AG04449 (cell line): Measurements from ENCODE around the gene TMEM129.
"Not testable (repeated sequence)": the region's sequence is repeated elsewhere in the genome, so short reads cannot be mapped to it uniquely, and the experiment has no call there.

ENCODE experiments used
- CTCF ChIA-PET: fragments of 350-600 bp; formaldehyde crosslinking; extraction: SDS; loops from one replicate; lab custom pipeline; 2021; ENCODE audit warnings: antibody characterized with exemption; lab: Yijun Ruan, JAX
- POLR2A ChIA-PET: fragments of 400-600, 350-600 bp; formaldehyde crosslinking; extraction: SDS; loops from one replicate; lab custom pipeline; 2020; ENCODE audit warnings: antibody characterized with exemption, inconsistent platforms; lab: Yijun Ruan, JAX
- DNase-seq: peaks from one replicate; pipeline ENCODE4 v3.0.0-alpha.2; 2010; ENCODE audit warnings: low read depth, low spot score
- H3K4me3 ChIP-seq: 2 replicates; pipeline ENCODE4 v1.5.1; 2011; ENCODE audit warnings: low read depth, mild to moderate bottlenecking, control low read depth, low read length
- TF ChIP-seq, protein P1 (sequence below): IDR thresholded peaks from one replicate; pipeline ENCODE4 v1.5.1; 2011; ENCODE audit warnings: mild to moderate bottlenecking, moderate library complexity, low read length, control low read depth, inconsistent platforms; ENCODE audit not compliant: insufficient read depth; ENCODE audit errors: missing control alignments

TMEM129 gene

DNA sequence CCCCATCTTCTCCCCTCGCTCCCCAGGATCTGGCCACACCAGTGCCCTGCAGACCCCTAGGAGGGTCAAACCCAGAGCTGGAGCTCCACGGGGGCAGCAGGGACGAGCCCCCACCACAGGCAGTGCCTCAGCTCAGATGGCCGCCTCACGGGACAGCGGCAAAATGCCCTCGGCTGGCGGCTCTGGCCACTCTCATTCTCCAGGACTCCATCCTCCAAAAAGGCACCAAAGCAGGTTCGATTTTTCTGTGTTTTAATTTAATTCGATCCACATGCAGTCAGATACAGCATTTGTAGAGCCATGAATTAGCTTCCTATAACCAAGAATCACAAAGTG is 45.4 kb downstream of the TMEM129 start:
- POLR2A ChIA-PET, result no interaction called here
- CTCF ChIA-PET, result interaction anchor here (4.8 kb wide), 1 partner anchor 17 kb away, joined by 24 read pairs; no protein-coding TSS in a partner anchor
- H3K4me3 ChIP-seq, result no peak overlapping the region
- TF ChIP-seq, protein P1, sequence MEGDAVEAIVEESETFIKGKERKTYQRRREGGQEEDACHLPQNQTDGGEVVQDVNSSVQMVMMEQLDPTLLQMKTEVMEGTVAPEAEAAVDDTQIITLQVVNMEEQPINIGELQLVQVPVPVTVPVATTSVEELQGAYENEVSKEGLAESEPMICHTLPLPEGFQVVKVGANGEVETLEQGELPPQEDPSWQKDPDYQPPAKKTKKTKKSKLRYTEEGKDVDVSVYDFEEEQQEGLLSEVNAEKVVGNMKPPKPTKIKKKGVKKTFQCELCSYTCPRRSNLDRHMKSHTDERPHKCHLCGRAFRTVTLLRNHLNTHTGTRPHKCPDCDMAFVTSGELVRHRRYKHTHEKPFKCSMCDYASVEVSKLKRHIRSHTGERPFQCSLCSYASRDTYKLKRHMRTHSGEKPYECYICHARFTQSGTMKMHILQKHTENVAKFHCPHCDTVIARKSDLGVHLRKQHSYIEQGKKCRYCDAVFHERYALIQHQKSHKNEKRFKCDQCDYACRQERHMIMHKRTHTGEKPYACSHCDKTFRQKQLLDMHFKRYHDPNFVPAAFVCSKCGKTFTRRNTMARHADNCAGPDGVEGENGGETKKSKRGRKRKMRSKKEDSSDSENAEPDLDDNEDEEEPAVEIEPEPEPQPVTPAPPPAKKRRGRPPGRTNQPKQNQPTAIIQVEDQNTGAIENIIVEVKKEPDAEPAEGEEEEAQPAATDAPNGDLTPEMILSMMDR, result no peak
- DNase-seq, result no peak

DNA sequence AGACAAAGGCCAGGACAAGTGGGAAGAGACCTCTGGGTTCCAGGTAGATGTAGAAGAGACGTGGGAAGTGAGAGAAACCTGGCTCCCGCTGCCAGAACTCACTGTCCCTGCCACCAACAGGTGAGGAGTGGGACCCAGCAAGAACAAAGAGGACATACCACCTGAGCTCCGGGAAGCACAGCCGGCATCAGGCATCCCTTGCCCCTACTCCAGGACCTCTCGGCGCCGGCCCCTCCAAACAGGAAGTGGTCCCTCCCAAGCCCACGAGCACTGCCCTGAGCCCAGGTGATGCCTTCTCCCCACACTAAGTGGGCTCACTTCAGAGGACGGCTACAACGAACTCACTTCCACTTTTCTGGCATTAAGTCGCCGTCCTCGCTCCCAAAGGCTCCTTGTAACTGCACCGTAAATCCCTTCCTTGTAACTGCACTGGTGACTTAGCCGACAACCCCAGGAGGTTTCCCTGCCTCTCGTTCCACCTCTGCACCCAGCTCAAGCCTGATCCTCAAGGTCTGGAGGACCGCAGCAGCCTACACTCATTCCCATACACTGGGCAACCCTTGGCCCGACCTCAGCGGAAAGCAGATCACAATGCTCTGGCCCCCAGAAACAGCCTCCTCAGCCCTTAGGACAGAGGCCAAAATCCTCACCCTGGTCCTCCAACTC is 45.9 kb downstream of the TMEM129 start:
- DNase-seq, result no peak
- ChIA-PET CTCF (interaction anchor here (4.8 kb wide), 1 partner anchor 17 kb away, joined by 24 read pairs; no protein-coding TSS in a partner anchor), POLR2A (no interaction called here)
- TF ChIP-seq, protein P1, result no peak
- no peak overlapping the region for H3K4me3 ChIP-seq

DNA sequence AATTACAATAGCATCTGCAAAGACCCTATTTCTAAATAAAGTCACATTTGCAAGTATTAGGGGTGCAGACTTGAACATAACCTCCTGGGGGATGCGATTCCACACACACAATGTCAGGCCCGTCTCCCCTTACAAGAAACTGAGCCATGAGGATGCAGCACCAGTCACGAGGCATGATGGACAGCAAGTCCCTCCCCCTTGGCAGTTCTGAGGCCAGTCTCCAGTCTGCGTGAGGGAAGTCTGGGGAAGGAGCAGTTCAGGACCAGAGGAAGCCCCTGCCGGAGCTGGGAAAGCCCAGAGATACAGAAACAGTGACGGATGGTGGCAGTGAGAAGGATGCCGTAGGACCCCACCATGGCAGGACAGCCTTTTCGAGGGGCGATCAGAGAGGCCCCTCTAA is 46.4 kb downstream of the TMEM129 start:
- POLR2A ChIA-PET, result no interaction called here
- CTCF ChIA-PET, result interaction anchor here (4.8 kb wide), 1 partner anchor 18 kb away, joined by 24 read pairs; no protein-coding TSS in a partner anchor
- no peak for DNase-seq
- no peak overlapping the region for H3K4me3 ChIP-seq
- TF ChIP-seq, protein P1, result no peak

DNA sequence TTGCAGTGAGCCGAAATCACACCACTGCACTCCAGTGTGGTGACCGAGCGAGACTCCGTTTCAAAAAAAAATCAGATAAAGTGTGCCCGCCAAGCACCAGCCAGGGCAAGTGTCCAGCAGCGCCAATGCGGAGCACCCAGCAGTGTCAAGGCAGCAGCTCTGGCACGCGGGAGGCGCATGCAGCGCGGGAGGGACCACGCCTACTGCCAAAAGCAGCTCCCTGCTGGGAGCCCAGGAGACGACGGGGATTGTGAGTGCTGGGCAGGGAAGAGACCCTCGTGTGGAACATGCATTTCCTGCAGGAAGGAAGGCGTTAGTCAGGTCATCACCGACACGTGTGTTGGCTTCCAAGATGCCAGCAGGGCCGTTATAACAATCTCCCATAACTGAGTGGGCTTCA is 47.5 kb downstream of the TMEM129 start:
- ChIA-PET POLR2A (no interaction called here), CTCF (interaction anchor here (0.7 to 4.8 kb wide), 2 partner anchors 19 to 55 kb away, joined by 3 to 24 read pairs; no protein-coding TSS in a partner anchor)
- TF ChIP-seq, protein P1, result no peak
- no peak for DNase-seq
- H3K4me3 ChIP-seq, result no peak overlapping the region

DNA sequence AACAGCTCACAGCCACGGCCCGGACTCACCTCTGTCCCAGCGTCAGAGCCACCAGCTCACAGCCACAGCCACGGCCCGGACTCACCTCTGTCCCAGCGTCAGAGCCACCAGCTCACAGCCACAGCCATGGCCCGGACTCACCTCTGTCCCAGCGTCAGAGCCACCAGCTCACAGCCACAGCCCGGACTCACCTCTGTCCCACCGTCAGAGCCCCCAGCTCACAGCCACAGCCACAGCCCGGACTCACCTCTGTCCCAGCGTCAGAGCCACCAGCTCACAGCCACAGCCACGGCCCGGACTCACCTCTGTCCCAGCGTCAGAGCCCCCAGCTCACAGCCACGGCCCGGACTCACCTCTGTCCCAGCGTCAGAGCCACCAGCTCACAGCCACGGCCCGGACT is 50.1 kb downstream of the TMEM129 start:
- DNase-seq, H3K4me3 ChIP-seq, POLR2A ChIA-PET: not testable (repeated sequence)
- CTCF ChIA-PET, result interaction anchor here (0.9 kb wide), 1 partner anchor 23 kb away, joined by 5 read pairs; no protein-coding TSS in a partner anchor

DNA sequence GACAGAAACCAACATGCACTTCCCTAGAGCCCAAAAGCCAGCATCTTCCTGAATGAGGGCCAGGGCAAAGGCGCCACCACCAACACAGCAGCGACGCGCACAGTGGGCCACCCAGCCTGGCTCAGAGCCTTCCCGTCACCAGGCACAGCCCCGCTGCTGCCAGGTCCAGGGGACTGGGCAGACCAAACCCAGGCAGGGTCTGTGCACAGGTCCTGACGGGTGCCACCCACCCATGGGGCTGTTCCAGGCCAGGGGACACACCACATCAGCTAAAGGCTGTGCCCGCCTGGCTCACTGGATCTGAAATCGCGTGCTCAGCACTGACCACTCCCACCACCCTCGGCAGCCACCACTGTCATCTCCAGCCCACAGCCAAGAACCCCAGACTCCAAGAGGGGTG is 50.8 kb downstream of the TMEM129 start:
- DNase-seq, result no peak
- CTCF ChIA-PET, result no interaction called here
- POLR2A ChIA-PET, result no interaction called here

More for the DNA sequence above, 50.8 kb downstream of the TMEM129 start:
- TF ChIP-seq, protein P1, result no peak
- H3K4me3 ChIP-seq, result no peak overlapping the region
